GM18858 (cell line): ENCODE data around the gene PPP1R3D.
A peak's percentile ranks its signal among the peaks of the same experiment; 100 is the strongest.

Experiments used
- ATAC-seq: cut with Tn5 transposase; IDR thresholded peaks from one replicate; pipeline ENCODE4 v1.9.1; 2021; ENCODE audit not compliant: unreplicated experiment

PPP1R3D gene

DNA sequence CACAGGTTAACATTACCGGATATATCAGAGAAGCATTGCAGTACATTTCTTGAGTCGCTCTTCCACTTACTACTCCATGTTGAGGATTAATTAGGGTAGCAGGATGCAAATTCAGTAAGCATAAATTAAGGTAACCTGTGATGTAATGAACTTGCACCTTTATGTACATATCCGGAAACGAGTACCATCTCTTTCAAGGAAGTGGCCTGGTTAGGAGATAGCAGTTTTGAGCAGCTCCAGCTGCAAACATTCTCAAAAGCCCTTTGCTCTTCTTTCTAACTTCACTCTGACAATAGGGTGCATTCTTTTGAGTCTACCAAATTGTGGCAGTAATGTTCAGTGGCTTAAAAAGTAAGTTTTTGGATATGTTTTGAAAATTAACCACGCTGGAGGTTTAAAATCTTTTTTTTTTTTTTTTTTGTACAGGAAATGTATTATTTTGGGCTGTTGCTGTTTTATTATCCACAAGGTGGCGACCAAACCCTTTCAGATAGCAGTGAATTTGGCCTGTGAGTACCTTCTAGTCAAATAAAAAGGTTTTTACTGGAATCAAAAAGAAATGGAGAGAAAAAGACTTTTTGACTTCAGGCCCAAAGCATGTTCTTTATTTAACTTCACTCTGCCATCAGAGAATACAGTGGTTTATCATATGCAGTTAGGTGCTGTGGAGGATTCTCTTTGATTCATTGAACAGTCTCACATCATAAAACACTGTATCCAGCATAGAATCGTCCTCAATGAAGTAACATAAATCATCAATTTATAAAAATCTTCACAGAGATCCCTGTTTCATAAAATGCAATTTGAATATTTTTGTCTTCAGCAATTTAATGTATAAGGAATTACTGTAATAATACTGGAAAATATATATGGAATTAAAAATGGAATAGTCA is 9.0 kb upstream of the PPP1R3D start:
- no peak for ATAC-seq

DNA sequence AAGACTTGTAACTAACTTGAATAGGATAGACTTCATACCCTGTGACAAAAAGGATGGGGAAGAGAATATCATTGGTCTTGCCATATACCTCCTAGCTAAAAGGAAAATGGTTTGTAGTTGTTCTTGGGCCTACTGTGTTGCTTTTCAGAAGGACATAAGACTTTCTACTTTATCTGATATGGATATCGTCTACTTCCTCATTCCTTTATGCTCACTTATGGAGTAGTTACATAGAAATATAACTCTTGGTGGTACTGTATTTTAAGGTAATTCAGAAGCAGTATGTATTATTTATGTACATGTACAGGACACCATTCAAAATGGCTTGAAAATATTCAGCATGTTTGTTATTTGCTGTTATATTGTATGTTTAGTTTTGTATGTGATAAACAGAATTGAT is 8.1 kb upstream of the PPP1R3D start:
- ATAC-seq, result no peak

DNA sequence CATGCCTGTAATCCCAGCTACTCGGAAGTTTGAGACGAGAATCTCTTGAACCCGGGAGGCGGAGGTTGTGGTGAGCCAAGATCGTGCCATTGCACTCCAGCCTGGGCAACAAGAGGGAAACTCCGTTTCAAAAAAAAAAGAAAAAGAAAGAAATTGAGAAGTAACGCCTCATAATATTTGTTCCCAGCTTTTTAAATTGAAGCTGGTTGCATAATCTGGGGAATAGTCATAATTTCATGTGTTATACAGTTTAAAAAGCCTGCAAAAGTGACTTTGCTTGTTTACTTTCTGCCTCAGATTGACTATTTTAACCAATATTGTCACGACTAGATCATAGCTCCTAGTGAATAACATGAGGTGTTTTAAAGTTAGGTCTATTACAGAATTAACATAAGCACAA is 7.3 kb upstream of the PPP1R3D start:
- no peak for ATAC-seq

DNA sequence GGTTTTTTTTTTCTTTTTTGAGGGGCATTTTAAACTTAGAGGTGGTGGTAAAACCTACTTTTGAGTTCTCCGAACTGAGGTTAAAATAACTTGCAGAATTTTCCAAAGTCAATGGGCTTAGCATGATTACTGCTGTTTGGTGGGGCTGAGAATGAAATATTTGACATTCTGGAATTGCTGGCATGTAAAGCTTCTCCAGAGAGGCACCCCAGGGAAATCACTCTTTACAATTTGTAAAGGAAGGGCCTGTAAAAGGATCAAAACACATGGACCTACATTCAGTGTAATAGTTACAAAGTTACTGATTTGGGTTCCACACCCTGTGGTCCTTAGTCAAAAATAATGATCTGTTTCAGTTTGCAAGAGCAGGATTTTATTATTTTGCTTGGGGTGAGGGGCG is 5.6 kb upstream of the PPP1R3D start:
- no peak for ATAC-seq

DNA sequence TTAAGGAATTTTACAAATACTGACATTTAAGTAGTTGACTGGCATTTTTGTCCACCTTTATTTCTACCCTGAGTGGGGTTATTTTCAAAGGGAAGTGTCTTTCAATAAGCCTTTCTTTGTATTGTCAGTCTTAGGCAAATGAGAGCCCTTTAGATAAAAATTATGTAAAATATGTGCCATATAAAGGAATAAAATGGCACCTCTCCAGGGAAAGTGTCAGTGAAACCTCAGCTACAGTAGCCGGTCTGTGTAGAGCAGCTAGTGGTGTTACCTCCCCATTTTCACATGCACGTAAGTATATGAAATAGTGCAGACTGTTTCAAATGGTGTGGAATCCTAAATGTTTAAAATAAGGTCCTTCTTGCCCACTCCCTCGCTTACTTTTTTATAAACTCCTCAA is 5.1 kb upstream of the PPP1R3D start:
- no peak for ATAC-seq

DNA sequence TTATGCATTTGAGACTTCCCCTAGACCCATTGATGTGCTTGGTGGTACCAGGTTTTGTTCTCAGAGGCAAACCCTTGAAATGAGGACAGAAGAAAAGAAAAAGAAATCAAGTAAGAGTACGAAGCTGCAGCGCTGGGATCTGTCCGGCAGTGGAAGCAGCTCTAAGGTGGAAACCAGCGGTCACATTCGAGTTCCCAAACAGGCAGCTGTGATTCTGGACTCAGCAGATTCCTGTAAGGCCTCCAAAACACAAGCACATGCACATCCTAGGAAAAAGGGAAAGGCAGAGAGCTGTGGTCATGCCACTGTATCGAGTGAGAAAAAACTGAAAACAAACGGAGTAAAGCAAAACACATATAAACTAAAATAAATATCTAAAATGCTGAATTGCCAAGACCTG is 4.6 kb upstream of the PPP1R3D start:
- no peak for ATAC-seq

DNA sequence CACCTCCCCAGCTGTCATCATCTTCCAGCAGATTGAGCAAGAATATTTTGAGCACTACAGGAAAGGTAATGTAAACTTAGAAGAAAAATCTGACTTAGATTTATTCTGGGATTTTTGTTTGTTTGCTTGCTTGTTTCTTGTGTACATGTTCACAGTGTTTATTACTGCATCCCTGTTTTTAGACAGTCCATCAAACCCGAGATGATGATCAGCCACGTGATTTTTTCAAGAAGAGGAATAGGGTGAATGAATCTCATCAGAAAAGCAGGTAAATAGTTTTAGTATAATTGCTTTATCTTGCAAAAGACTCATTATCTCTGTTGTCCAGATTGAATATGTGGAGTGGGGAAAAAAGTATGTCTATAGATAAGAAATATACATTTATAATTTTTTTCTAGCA is 2.1 kb upstream of the PPP1R3D start:
- no peak for ATAC-seq

DNA sequence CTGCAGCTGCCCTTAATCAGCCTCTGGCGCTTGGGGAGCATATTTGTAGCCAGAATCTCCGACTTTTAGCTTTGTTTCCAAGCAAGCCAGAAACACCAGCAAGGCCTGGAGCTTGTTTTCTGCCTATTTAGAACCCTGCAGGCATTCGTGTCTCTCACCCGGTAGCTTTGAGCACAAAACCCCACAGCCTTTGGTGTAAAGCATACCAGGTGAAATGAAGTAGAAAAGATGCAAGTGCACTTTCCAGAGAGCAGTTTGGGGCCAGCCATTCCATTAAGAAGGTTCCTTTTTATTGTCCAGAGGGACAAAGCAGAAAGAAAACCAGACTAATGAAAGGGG is 820 bp upstream of the PPP1R3D start:
- peak; percentile 1 for ATAC-seq

DNA sequence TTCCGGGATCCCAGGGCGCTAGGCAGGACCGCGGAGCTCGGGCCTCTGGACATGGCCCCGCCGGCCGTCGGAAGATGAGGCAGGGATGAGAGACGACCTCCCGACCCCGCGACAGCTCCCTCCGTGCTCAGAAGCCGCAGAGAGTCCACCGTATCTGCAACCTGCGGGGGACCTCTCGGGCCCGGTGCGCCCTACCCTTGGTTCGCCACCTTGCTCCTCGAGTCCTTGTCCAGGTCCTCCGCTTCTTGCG is 301 bp downstream of the PPP1R3D start:
- ATAC-seq, result peak; percentile 22

DNA sequence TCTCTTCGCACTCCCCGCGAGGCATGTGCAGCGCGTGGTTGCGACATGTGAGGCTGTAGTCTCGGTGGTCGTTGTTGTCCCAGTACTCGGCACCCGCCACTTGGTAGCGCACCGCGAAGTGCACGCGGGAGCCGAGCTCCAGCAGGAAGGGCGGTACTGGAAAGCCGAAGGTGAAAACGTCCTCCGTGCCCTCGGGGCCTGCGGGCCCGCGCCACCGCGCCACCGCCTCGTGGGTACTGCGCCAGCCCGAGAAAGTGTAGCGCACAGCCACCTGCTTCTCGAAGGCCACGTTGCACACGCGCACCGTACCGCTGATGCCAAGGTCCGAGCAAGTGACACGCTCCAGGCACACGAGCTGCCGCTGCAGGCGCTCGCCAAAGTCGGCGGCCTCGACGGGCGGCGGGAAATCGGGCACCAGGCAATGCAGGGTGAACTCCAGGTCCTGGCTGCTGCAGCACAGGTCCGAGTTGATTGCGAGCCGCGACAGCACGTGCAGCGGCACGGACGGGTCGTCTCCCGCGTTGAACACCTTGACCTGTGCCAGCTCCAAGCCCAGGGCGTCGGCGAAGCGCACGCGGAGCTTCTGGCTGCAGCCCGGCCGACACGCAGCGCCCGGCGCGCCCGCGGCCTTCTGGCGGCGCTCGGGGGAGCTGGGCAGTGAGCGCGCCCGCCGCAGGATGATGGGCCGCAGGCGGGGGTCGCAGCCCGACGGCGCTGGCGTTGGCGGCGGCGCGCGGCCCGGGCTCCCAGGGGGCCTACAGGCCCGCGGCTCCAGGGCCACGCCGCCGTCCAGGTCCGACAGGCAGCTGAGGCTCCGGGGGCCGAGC is 840 bp downstream of the PPP1R3D start:
- ATAC-seq, result no peak

DNA sequence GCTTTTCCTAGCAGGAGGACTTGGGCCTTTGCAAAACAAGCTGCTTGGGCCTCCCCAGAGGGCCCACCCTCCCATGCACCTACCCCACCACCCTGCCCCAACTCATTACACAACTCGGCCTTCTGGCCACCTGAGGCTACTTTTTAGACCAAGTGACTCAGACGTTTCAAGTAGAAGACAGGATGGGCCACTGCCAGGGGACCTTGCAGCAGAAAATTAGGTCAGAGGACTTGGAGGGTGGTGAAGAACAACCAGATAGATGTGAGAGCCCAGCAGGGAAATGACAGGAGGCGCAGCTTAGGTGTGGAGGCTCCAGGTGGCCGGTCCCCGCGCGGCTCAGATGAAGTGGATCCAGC is 1.4 kb downstream of the PPP1R3D start:
- no peak for ATAC-seq

DNA sequence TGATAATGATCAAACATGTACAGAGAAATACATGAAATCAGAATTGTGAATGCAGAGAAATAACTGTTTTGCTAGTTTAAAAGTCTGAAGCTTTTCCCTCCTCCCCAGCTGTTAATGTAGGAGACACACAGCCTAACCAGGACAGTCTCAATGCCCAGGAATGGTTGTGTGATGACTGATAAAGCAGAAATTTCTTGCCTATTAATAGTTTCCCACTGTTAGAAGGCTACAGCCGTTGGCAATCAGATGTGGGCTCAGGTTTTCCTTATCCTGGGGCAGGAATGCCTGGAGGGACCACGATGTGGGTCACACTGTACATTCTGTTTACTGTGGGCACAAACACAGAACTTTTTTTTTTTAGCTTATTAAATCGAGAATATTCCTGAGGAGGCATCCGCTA is 1.9 kb downstream of the PPP1R3D start:
- no peak for ATAC-seq

DNA sequence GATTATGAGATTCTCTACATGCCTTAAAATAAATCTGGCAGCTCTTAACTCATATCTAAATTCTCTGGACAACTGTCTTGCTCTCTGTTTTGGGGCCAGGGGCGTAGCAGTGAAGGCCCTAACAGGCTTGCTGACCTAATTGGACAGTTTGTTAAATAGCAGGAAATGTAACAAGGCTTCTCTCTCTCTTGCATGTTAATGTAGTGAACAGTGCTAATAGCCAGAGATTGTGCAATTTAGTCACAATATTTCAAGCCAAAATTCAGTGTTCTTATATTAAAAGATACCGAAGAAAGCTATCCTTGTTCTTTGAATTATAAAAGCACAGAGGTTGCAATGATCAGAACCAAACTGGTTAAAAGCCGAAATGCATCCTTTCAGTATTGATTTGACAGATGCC is 3.0 kb downstream of the PPP1R3D start:
- ATAC-seq, result no peak

DNA sequence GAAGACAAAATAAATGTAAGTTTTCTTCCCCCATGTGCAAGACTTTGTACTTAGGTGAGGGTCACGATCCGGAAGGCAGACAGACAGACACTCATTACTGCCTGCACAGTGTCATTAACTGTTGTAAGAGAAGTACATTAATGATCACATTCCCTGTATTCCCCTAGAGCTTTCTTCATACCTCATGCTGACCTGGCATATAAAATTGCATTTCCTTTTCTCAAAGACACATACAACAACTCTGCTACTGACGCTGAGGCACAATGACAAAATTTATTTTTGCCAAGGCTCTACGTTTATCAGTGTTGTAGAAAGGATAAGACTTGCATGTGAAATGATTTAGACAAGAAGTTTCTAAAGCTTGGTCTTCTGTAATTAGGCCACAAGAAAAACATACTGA is 3.7 kb downstream of the PPP1R3D start:
- ATAC-seq, result no peak

DNA sequence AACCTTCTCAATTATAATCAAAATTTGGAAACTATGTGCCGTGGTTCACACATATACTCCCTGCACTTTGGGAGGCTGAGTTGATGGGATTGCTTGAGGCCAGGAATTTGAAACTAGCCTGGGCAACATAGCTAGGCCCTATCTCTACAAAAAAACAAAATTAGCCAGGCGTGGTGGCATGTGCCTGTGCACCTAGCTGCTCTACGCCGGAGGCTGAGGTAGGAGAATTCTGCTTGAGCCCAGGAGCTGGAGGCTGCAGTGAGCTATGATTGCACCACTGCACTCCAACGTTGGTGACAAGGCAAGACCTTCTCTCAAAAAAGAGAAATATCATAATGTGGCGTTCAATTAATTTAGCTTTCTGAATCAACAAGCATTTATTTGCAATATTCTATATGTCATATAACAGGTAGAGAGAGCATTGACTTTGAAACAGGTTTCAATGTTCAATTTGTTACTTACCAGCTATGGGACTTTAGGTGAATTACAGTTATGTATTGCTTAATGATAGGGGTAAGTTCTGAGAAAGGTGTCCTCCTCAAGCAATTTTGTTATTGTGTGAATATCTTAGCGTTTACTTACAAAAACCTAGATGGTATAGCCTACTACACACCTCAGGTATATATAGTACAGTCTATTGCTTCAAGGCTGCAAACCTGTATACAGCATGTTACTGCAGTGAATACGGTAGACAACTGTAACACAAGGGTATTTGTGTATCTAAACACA is 4.5 kb downstream of the PPP1R3D start:
- ATAC-seq, result no peak

DNA sequence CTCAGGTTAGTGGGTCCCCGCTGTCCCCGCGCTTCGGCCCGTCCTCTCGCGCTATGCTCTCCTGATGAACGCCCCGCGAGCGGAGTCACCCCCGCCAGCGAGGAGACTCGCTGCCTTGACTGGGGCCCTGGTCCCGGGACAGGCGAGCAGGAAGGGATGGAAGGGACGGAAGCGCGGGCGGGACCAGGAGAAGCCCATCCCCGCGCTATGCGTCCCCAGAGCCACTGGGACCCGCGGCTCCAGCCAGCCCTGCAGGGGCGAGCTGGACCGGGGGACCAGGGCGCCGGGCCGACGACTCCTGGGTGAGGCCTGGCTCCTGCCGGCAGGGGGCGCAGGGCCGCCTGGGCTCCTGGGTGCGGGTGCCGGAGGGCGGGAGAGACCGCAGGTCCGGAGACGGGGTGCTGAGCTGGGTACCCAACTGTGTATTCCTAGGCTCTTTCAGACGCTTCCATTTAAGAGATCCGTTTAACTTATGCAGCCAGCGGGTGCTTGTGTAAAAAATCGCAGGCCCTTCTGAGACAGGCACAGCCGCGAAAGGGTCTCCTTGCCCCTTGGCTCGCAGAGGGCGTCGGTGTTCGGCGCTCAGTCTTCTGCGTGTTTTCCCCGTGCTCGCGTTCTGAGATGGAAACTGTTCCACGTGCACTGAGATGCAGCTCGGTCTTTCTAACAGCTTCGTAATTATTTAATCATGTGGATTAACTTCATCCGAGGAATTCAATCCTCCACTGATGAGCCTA is 6.1 kb downstream of the PPP1R3D start:
- peak; percentile 75 for ATAC-seq

DNA sequence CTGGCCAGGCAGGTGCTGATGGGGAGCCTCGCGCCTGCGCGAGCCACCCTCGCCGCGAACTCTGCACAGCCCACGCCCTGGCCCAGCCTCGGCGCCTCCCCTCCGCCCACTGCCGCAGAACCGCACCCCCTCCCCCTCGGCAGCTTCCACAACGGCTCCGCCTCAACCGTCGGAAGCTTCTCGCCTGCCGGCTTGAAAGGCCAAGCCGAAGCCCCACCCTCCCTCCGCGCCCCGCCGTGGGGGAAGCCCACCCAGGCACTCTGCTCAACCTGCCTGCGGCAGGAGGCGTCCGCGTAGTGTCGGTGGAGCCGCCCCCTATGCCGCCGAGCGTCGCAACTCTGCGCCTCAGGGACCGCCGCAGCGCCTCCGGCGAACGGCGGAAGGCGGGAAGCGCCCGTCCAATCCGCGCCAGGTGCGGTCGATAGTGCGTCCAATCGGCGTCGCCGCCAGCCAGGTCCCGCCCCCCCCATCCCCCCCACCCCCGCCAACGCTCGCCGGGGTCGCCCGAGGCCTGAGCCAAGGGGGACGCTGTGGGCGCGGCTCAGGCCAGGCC is 6.7 kb downstream of the PPP1R3D start, which contains the start of gene SYCP2:
Gene SYCP2 (minus strand): TSS at position 342 of the 553 bp plus-strand sequence. CDS start 11,224 bp downstream, outside the sequence.
- no peak for ATAC-seq

DNA sequence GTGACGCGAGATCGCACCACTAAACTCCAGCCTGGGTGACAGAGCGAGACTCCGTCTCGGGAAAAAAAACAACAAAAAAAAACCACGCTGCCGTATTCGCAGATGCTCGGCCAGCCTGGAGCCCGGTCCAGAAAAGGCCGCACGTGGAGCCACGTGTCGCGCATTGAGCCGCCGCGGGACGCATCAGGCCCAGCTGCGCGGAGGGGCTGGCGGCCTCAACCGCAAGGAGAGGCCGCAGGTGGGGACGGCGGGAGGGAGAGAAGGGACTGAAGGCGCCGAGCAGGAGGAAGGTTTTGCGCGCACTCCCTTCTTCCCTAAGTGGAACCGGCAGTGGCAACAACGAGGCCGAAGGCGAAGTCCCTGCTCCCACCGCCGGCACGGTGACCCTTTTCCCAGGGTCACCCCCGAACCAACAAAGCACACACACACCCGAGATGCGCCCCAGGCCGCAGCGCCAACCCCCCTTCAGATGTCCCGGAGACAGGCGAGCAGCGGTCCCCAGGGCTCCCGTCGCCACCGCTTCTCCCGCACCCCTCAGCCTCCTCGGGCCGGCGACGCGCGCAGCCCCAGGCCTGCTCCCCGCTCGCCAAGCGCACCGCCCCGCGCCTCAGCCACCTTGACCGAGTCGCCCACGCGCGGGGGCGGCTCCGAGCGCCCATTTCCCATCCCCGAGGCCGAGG is 7.3 kb downstream of the PPP1R3D start:
- ATAC-seq, result no peak

DNA sequence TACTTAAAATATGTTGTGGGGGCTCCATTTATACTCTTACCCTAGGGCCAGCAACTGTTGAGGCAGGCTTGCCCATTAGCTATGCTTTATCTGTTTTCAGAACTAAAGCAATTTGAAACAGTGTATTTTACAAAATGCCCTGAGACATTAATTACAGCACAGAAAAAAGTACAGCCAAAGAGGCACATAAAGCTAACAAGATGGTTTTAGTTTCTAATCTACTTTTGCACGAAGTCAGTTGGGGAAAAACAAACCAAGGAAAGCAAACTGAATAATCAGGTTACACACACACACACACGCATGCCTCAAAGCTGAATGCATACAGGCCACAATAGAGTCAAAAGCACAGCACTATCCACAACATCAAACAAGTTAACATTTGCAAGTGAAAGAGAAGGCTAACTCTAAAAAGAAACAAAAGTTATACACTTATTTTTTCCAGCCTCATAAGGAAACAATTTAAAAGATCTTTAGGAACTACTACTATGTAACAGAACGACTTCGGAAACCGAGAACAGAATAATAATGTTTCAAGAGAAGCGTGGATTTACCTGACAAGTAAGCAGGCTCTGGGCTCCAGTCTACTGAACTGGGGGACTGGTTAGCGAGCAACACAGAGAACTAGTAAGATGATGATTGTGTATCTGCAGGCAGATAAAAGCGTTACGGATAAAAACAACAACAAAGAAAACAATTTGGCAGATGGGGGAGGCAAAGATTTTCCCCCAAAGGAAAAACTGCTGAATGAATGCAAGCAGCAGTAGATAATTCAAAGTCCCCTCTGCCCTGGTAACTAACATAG is 8.4 kb downstream of the PPP1R3D start:
- ATAC-seq, result no peak

DNA sequence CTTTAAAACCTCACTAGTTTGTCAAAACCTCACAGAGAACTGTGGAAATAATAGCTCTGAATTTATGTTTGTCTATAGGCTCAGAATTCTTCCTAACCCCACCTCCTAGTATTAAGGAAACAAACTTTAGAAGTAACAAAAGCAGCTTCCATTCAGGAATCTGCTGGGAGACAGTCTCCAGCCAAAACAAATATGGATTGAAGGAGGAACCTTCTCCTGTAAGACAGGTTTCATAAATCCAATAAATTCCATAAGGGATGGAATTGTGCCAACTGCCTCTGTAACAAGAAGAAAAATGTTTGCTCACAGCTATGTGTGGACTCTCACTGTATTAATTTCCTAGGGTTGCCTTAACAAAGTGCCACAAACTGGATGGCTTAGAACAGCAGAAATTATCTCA is 14.2 kb downstream of the PPP1R3D start:
- ATAC-seq, result no peak
